NOMO-1 treated with DMSO at 0.1 percent for 48 hours (cell line): ENCODE measurements around the gene STX18.
"Not testable (repeated sequence)": the region's sequence is repeated elsewhere in the genome, so short reads cannot be mapped to it uniquely, and the experiment has no call there.

ENCODE experiments used
- DNase-seq: peaks from one replicate; lab custom pipeline; 2025; ENCODE audit not compliant: unreplicated experiment; lab: John Stamatoyannopoulos, UW

STX18 gene

GRCh38 chr4:4555916-4556315 is 14.1 kb upstream of the STX18 start:
- DNase-seq: no peak

DNA sequence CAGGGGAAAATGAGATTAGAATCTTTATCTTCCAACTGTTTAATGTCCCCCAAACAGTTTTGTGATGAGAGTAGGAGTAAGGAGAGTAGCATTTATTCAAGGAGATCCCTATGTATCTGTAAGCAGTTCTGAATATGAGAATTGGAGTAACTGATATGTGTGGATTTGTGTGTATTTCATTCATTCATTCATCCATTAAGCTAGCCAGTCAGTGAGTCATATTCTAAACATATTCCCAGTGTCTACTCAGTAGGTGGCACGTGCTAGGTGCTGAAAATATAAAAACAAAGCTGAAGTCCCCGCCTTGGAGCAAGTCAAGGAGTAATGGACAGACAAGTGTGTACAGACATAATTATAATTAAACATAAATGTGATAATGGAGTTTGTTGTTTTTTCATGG is 12.4 kb upstream of the STX18 start:
- no peak for DNase-seq

DNA sequence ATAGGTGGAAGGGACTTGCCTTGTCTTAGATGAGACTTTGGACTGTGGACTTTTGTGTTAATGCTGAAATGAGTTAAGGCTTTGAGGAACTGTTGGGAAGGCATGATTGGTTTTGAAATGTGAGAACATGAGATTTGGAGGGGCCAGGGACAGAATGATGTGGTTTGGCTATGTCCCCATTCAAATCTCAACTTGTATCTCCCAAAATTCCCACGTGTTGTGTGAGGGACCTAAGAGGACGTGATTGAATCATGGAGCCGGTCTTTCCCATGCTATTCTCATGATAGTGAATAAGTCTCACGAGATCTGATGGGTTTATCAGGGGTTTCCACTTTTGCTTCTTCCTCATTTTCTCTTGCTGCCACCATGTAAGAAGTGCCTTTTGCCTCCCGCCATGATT is 10.2 kb upstream of the STX18 start:
- DNase-seq: not testable (repeated sequence)

DNA sequence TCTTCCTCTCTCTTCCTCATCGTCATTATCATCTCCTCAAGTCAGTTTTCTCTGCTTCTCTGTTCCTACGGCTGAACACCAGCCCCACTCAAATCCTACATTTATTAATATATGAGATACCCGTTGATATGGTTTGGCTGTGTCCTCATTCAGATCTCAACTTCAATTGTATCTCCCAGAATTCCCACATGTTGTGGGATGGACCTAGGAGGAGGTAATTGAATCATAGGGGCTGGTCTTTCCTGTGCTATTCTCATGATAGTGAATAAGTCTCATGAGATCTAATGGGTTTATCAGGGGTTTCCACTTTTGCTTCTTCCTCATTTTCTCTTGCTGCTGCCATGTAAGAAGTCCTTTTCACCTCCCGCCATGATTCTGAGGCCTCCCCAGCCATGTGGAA is 8.3 kb upstream of the STX18 start:
- DNase-seq: not testable (repeated sequence)

- no peak for DNase-seq
Observed at GRCh38 chr4:4549534-4549933, 7.7 kb upstream of the STX18 start.

GRCh38 chr4:4542774-4543485 is 1.1 kb upstream of the STX18 start:
- DNase-seq: no peak

DNA sequence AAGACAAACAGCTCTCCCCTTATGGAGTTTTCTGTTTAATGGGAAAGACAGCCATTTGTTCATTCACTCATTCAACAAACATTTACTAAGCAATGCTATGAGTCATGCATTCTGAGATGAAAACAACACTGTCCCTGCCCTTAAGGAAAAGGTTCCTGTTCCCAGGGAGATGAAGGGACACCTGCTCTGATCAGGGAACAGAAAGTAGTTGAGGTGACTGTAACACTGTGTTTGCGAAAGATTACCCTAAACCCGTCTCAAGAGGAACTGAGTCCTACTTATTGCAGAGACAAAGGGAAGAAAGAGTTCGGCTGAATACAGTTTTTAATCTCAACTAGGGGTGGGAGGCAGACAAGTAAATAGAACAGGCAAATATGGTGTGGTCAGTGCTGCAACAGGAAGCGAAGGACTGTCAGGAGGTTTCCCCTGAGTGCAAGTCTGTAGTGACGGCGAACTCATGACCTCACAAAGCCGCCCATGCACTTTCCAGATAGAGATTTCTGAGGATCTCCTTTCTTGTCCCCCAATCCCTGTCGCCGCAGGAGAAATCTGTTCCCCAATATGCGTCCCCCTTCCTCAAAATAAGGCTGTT is 712 bp downstream of the STX18 start:
- DNase-seq: peak; percentile 91

- DNase-seq: no peak
Observed at GRCh38 chr4:4539481-4539880, 2.4 kb downstream of the STX18 start.

GRCh38 chr4:4535590-4535989 is 6.3 kb downstream of the STX18 start:
- no peak for DNase-seq

GRCh38 chr4:4534515-4535145 is 7.2 kb downstream of the STX18 start:
- no peak for DNase-seq

DNA sequence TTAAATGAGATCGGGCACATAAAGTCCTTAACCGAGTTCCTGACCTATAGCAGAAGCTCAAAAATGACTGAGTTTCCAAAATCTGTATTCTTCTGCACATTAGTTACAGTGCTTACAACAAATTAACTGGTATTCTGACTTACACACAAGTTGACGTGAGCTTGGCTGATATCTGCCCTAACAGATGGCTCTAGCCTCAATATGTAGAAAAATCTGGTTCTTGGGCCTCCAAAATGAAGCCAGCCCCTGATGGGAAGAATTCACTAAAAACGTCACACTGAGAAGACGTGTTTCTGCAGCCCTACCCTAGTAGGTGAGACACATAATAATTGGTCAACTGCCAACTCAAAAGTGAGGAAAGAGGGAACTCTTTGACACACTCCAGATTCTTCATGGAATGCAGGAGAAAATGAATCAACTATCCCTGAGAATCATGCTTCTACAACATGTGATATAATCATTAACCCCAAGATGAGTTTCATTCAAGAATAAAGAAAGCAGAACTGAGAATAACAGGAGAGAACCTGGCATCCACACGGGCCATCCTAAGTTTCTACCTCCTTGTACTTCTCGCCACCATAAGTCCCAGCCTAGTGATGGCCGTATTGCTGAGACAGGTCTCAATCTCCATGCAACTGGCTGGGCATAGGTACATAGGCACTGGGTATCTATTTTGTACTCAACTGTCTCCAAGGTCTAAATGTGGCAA is 8.2 kb downstream of the STX18 start:
- no peak for DNase-seq

- no peak for DNase-seq
Observed at GRCh38 chr4:4532371-4533154, 9.3 kb downstream of the STX18 start.

- DNase-seq: no peak
Observed at GRCh38 chr4:4529392-4529791, 12.5 kb downstream of the STX18 start.

DNA sequence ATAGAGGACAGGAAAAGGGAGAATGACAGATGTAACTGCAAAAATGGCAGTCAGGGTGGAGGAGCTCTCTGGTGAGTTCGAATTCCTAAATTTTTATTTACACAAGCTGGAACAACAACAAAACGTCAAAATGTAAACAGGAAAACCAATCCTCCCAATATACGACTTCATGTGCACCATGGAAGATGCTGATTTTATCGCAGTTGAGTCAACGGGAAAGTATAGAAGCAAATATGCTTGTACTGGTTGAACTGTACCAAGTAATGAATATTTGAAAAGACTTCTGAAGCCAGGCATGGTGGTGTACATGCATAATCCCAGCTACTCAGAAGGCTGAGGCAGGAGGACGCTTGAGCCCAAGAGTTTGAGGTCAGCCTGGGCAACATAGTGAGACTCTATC is 15.4 kb downstream of the STX18 start:
- no peak for DNase-seq

GRCh38 chr4:4524364-4524763 is 17.5 kb downstream of the STX18 start:
- DNase-seq: no peak

- DNase-seq: no peak
Observed at GRCh38 chr4:4521731-4522130, 20.1 kb downstream of the STX18 start.

DNA sequence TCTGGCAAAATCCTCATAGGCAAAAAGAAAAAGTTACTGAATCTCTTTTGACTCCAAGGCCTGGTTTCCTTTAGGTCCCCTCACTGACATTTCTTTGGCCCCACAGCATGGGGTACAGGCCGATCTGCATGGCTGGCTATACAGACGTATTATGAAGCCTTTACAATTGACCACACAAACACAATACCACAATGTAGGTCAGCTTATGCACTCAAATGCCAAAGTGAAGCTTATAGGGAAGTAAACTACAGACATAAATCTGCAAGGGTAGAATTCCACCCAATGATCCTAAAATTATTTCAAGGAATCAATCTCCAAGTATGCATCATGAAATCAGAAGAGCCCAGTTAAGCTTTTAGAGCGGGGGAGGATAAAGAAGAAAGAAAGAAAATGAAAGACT is 20.7 kb downstream of the STX18 start:
- DNase-seq: no peak

DNA sequence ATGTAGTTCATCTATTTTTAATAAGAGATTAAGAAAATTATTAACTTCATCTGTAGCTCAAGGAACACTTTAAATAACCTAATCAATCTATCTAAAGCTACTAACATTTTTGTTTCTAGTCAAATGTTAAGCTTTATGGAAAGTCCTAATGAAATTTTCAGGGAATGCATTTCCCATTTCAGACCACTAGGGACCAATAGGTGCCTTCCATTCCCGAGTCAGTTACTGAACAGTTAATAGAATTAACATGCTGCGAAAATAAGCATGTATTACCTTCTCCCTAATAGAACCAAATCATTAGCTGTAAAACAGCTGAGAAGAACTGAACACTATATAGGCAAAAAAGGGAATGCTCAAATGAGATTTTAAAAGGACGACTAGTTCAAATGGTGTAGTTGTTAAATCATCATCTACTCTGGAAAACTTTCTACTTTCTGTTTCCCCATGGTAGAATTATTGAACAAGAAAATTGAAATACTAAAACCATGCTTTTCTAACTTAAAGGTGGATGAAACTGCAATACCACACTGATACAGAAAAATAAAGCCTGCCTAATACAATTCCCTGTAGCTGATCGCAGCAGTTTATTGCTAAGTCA is 22.5 kb downstream of the STX18 start:
- DNase-seq: no peak

DNA sequence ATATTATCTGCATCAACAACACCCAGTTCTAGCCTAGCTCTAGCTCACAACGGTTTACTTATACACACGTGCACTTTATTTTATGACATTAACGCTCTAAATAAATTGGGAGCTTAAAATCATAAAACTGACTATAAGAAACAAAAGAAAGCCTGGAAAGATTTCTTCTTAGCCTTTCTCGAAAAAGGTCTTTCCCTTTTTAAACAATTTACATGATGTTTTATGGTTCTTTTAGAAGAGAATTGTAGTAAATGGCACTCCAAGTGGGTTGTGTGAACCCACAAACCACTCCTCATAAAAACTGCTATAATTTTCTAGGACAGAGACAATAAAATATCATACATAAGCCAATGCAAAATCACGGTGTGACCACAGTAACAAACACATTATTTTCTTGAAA is 23.1 kb downstream of the STX18 start:
- DNase-seq: no peak

DNA sequence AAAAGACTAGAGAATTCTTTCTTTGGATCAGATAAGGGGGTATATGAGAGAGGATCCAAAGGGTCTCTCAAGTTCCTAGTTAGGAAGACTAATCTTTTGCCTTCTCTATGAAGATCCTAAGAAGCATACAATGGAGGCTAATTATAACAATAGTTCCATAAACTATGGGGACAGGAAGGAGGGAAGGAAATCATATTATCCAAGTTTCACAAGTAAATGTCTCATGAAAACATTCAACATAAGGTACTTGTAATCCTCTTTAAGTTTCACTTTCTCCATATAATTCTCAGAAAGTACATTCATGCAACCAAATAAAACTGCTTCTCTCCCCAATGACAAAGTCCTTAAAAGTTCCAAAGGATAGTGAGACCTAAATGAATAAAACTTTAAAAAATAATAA is 27.1 kb downstream of the STX18 start:
- DNase-seq: no peak

GRCh38 chr4:4512282-4512681 is 29.6 kb downstream of the STX18 start:
- no peak for DNase-seq
